Right cardiac atrium (tissue), 5 donors: Measurements from ENCODE around the gene PCSK4. TPM values are rescaled to one million over a fixed set of nuclear protein-coding genes. Genes with fewer than 3 reads are reported as not detected.

Experiments used
- ATAC-seq, 2 donors: fragments of 200-7000 bp; cut with Tn5 transposase; one replicate each; pipeline versions ENCODE4 v1.8.0 to v1.9.1; 2020; ENCODE audit warnings: moderate library complexity in 2 of 2, mild to moderate bottlenecking in 1 of 2
- DNase-seq, 3 donors: peaks; one replicate each; pipeline ENCODE4 v3.0.0-alpha.2; 2020
- H3K27ac ChIP-seq: one replicate; pipeline ENCODE4 v1.5.1; 2013; ENCODE audit warnings: mild to moderate bottlenecking, low read length, control low read depth, moderate library complexity
- H3K27me3 ChIP-seq: one replicate; pipeline ENCODE4 v1.6.1; 2013; ENCODE audit not compliant: control insufficient read depth, insufficient read depth
- H3K4me1 ChIP-seq: one replicate; pipeline ENCODE4 v1.6.1; 2013; ENCODE audit warnings: low read length; ENCODE audit not compliant: control insufficient read depth, insufficient read depth
- H3K4me3 ChIP-seq: one replicate; pipeline ENCODE4 v1.5.1; 2013; ENCODE audit warnings: low read length, control low read depth
- H3K9me3 ChIP-seq: one replicate; pipeline ENCODE4 v1.6.1; 2013; ENCODE audit warnings: low read length; ENCODE audit not compliant: control insufficient read depth
- WGBS: extraction: QIAGEN DNeasy Blood & Tissue Kit; methylation state at CpG from one replicate; pipeline ENCODE4 v1.1.7; 2013; 5-methylcytosine and 5-hydroxymethylcytosine counted together
- intact Hi-C, 4 donors: fragments of 100-400 bp; cut with DNase I; formaldehyde crosslinking; loops; one replicate each; pipeline versions ENCODE4 v1.11.0 to v1.14.0; 2022 to 2023
- polyA plus RNA-seq: library from polyadenylated mRNA; stranded (reverse); fragments of 200-250 nt; gene quantifications from one replicate; pipeline ENCODE4 v1.2.3, GENCODE V29; 2013
- total RNA-seq, 4 donors: library from RNA; stranded (reverse); fragmentation: NEBNext Ultra II Directional; extraction: Animal tissue kit (Norgen Biotek cat#: 25700); gene quantifications; one replicate each; pipeline ENCODE4 v1.2.1, GENCODE V29; 2021
- donor health status: healthy with polysubstance abuse.
- donor health status: DM: no; HTN: yes; CAD: no.
- donor health status: DM: no; HTN: no; CAD: no.
- donor health status: DM: no; HTN: yes; CAD: no; lungs with severe emphysema.
- donor health status: DM: yes; HTN: yes; CAD: no.

Gene PCSK4
- total and polyA plus RNA-seq, 5 donors: 0.33 to 2.4 (median 1.5) TPM

GRCh38 chr19:1431759-1432506 is 58.2 kb downstream of the PCSK4 start:
- ATAC-seq (no peak), DNase-seq (peak in 1 of 3 donors; percentile 57)
- no peaks in the 10 kb centered on the region for H3K4me1 ChIP-seq
- no peaks in the 10 kb centered on the region for H3K9me3 ChIP-seq
- 90% methylated on average over 24 of the region's 24 CpGs for WGBS
- H3K4me3 ChIP-seq: no peak overlapping the region
- no peaks in the 10 kb centered on the region for H3K27me3 ChIP-seq
- intact Hi-C loops: no loop called here
- no peak overlapping the region for H3K27ac ChIP-seq

Other genes with a start within 250 kb of the PCSK4 start
- gene ATP5F1D, start 248.6 kb downstream of the PCSK4 start, total RNA-seq: 100 to 1,000 TPM; 490 to 706 (median 622) TPM
- gene ATP5F1D, start 248.6 kb downstream of the PCSK4 start, polyA plus RNA-seq: 660 TPM
- 100 to 1,000 TPM in 1 of 4 donors, 10 to 100 TPM in 3; 50.2 to 123 (median 62.4) TPM for gene MIDN, start 241.8 kb downstream of the PCSK4 start, total RNA-seq
- 45.6 TPM for gene MIDN, start 241.8 kb downstream of the PCSK4 start, polyA plus RNA-seq
- 100 to 1,000 TPM; 288 to 417 (median 333) TPM for gene CIRBP, start 221.0 kb downstream of the PCSK4 start, total RNA-seq
- 370 TPM for gene CIRBP, start 221.0 kb downstream of the PCSK4 start, polyA plus RNA-seq
- 10 to 100 TPM; 15.9 to 18.1 (median 17.0) TPM for gene FAM174C, start 214.8 kb downstream of the PCSK4 start, total RNA-seq
- 25.3 TPM for gene FAM174C, start 214.8 kb downstream of the PCSK4 start, polyA plus RNA-seq
- gene EFNA2, start 204.5 kb downstream of the PCSK4 start, total RNA-seq: not detected
- gene EFNA2, start 204.5 kb downstream of the PCSK4 start, polyA plus RNA-seq: not detected
- 100 to 1,000 TPM; 209 to 294 (median 259) TPM for gene NDUFS7, start 106.4 kb downstream of the PCSK4 start, total RNA-seq
- gene NDUFS7, start 106.4 kb downstream of the PCSK4 start, polyA plus RNA-seq: 437 TPM
- gene GAMT, start 88.8 kb downstream of the PCSK4 start, total RNA-seq: 10 to 100 TPM; 49.2 to 76.2 (median 66.4) TPM
- gene GAMT, start 88.8 kb downstream of the PCSK4 start, polyA plus RNA-seq: 124 TPM
- gene DAZAP1, start 82.8 kb downstream of the PCSK4 start, total RNA-seq: 10 to 100 TPM; 78.7 to 92.1 (median 85.0) TPM
- gene DAZAP1, start 82.8 kb downstream of the PCSK4 start, polyA plus RNA-seq: 65.3 TPM
- 100 to 1,000 TPM; 635 to 772 (median 696) TPM for gene RPS15, start 52.0 kb downstream of the PCSK4 start, total RNA-seq
- 1,857 TPM for gene RPS15, start 52.0 kb downstream of the PCSK4 start, polyA plus RNA-seq
- gene APC2, start 40.2 kb downstream of the PCSK4 start, total RNA-seq: under 1 TPM; 0.45 to 0.88 (median 0.68) TPM
- gene APC2, start 40.2 kb downstream of the PCSK4 start, polyA plus RNA-seq: 0.61 TPM
- gene C19orf25, start 11.1 kb downstream of the PCSK4 start, total RNA-seq: 10 to 100 TPM; 14.4 to 19.2 (median 18.1) TPM
- gene C19orf25, start 11.1 kb downstream of the PCSK4 start, polyA plus RNA-seq: 23.6 TPM
- 1 to 10 TPM; 1.1 to 1.8 (median 1.4) TPM for gene REEP6, start 831 bp upstream of the PCSK4 start, total RNA-seq
- 7.5 TPM for gene REEP6, start 831 bp upstream of the PCSK4 start, polyA plus RNA-seq
- 10 to 100 TPM; 13.6 to 23.7 (median 19.7) TPM for gene ADAMTSL5, start 22.7 kb upstream of the PCSK4 start, total RNA-seq
- 10.9 TPM for gene ADAMTSL5, start 22.7 kb upstream of the PCSK4 start, polyA plus RNA-seq
- not detected for gene PLK5, start 33.7 kb upstream of the PCSK4 start, total RNA-seq
- 0.11 TPM for gene PLK5, start 33.7 kb upstream of the PCSK4 start, polyA plus RNA-seq
- gene MEX3D, start 78.0 kb upstream of the PCSK4 start, total RNA-seq: 10 to 100 TPM in 3 of 4 donors, 1 to 10 TPM in 1; 9.5 to 12.4 (median 11.7) TPM
- gene MEX3D, start 78.0 kb upstream of the PCSK4 start, polyA plus RNA-seq: 4.4 TPM
- 10 to 100 TPM; 45.8 to 63.0 (median 58.9) TPM for gene MBD3, start 102.5 kb upstream of the PCSK4 start, total RNA-seq
- 96.2 TPM for gene MBD3, start 102.5 kb upstream of the PCSK4 start, polyA plus RNA-seq
- 100 to 1,000 TPM; 639 to 958 (median 854) TPM for gene UQCR11, start 115.1 kb upstream of the PCSK4 start, total RNA-seq
- 472 TPM for gene UQCR11, start 115.1 kb upstream of the PCSK4 start, polyA plus RNA-seq
- gene TCF3, start 162.3 kb upstream of the PCSK4 start, total RNA-seq: 10 to 100 TPM; 20.1 to 23.6 (median 22.4) TPM
- gene TCF3, start 162.3 kb upstream of the PCSK4 start, polyA plus RNA-seq: 15.3 TPM